Activated B cell treated with CpG ODN at 0.5 μM for 24 hours (primary cell): ENCODE data around the gene OAT. TPM values are rescaled to one million over a fixed set of nuclear protein-coding genes. Genes with fewer than 3 reads are reported as not detected.

Experiments
- ATAC-seq: fragments of 200-7000 bp; cut with Tn5 transposase; one replicate; pipeline ENCODE4 v1.10.0; 2021; ENCODE audit warnings: low read depth, mild to moderate bottlenecking, moderate library complexity
- CTCF ChIA-PET: fragments of 350-600 bp; sonication (Branson Sonifier 250); formaldehyde crosslinking; loops from one replicate; lab custom pipeline; 2021; ENCODE audit warnings: antibody characterized with exemption; lab: Charles Lee
- POLR2A ChIA-PET: fragments of 350-600 bp; sonication (Branson Sonifier 250); formaldehyde crosslinking; loops from one replicate; lab custom pipeline; 2021; ENCODE audit warnings: antibody characterized with exemption; lab: Charles Lee
- DNase-seq: peaks from one replicate; pipeline ENCODE4 v3.0.0; 2022
- H3K27ac Mint-ChIP-seq: one replicate; pipeline ENCODE4 v1.8.0; 2020; ENCODE audit warnings: mixed read lengths
- H3K27me3 Mint-ChIP-seq: one replicate; pipeline ENCODE4 v1.8.0; 2021; ENCODE audit warnings: mixed read lengths
- H3K36me3 Mint-ChIP-seq: one replicate; pipeline ENCODE4 v1.8.0; 2021; ENCODE audit warnings: low read depth, mixed read lengths
- H3K4me1 Mint-ChIP-seq: one replicate; pipeline ENCODE4 v1.8.0; 2021; ENCODE audit warnings: mixed read lengths
- H3K4me3 Mint-ChIP-seq: one replicate; pipeline ENCODE4 v1.8.0; 2020; ENCODE audit warnings: mild to moderate bottlenecking, mixed read lengths
- H3K9me3 Mint-ChIP-seq: one replicate; pipeline ENCODE4 v1.8.0; 2020; ENCODE audit warnings: mixed read lengths
- CTCF ChIP-seq: fragments of 200-600 bp; IDR thresholded peaks from one replicate; pipeline ENCODE4 v1.8.0; 2022; ENCODE audit warnings: antibody characterized with exemption, mild to moderate bottlenecking
- intact Hi-C: fragments of 100-400 bp; cut with micrococcal nuclease; formaldehyde crosslinking; loops from one replicate; pipeline ENCODE4 v1.15.1; 2024
- total RNA-seq: library from RNA; stranded (reverse); gene quantifications from 2 replicates; pipeline ENCODE4 v1.2.3, GENCODE V29; 2022

OAT gene
- total RNA-seq, 1 donor from 2014 or later: 20.1 TPM

- POLR2A ChIA-PET: no interaction called here
- no peak for TF ChIP-seq CTCF
- Mint-ChIP-seq H3K27me3 (peaks cover 23% of the 10 kb centered on the region), H3K9me3 (no peaks in the 10 kb centered on the region), H3K4me1 (peaks cover 13% of the 10 kb centered on the region), H3K27ac (no peak overlapping the region), H3K4me3 (no peak overlapping the region), H3K36me3 (no peaks in the 10 kb centered on the region)
- CTCF ChIA-PET: no interaction called here
- ATAC-seq: no peak
- DNase-seq: no peak
- intact Hi-C loops: no loop called here
Observed at GRCh38 chr10:124459395-124459794, 40.7 kb upstream of the OAT start.

GRCh38 chr10:124458889-124459288 lies 40.2 kb upstream of the OAT start:
- no peak overlapping the region for H3K4me3 Mint-ChIP-seq

GRCh38 chr10:124458473-124458872 lies 39.8 kb upstream of the OAT start:
- intact Hi-C loops: no loop called here
- no peak for DNase-seq
- Mint-ChIP-seq H3K4me3 (no peak overlapping the region), H3K9me3 (no peaks in the 10 kb centered on the region), H3K27ac (no peak overlapping the region), H3K27me3 (peaks cover 30% of the 10 kb centered on the region), H3K36me3 (no peaks in the 10 kb centered on the region), H3K4me1 (peaks cover 10% of the 10 kb centered on the region)
- ATAC-seq: no peak
- POLR2A ChIA-PET: no interaction called here
- no peak for TF ChIP-seq CTCF
- CTCF ChIA-PET: no interaction called here

More at GRCh38 chr10:124458889-124459288, 40.2 kb upstream of the OAT start:
- Mint-ChIP-seq H3K27ac (no peak overlapping the region), H3K36me3 (no peaks in the 10 kb centered on the region), H3K4me1 (peaks cover 10% of the 10 kb centered on the region), H3K27me3 (peaks cover 26% of the 10 kb centered on the region), H3K9me3 (no peaks in the 10 kb centered on the region)
- ChIA-PET POLR2A (no interaction called here), CTCF (no interaction called here)
- no peak for DNase-seq
- TF ChIP-seq CTCF: no peak
- intact Hi-C loops: no loop called here
- ATAC-seq: no peak

- intact Hi-C loops: no loop called here
- no peak for DNase-seq
- CTCF ChIA-PET: no interaction called here
Observed at GRCh38 chr10:124455441-124455840, 36.7 kb upstream of the OAT start.

GRCh38 chr10:124453960-124454610 lies 35.4 kb upstream of the OAT start:
- Mint-ChIP-seq H3K9me3 (no peaks in the 10 kb centered on the region), H3K4me1 (peaks cover 14% of the 10 kb centered on the region), H3K4me3 (no peak overlapping the region), H3K27ac (no peak overlapping the region), H3K36me3 (no peaks in the 10 kb centered on the region), H3K27me3 (peaks cover 61% of the 10 kb centered on the region)
- POLR2A ChIA-PET: no interaction called here
- CTCF ChIA-PET: no interaction called here
- intact Hi-C loops: no loop called here
- TF ChIP-seq CTCF: no peak
- no peak for ATAC-seq
- no peak for DNase-seq

More at GRCh38 chr10:124455441-124455840, 36.7 kb upstream of the OAT start:
- no peak for TF ChIP-seq CTCF
- H3K27ac Mint-ChIP-seq: no peak overlapping the region
- no peaks in the 10 kb centered on the region for H3K9me3 Mint-ChIP-seq
- peaks cover 54% of the 10 kb centered on the region for H3K27me3 Mint-ChIP-seq
- no peak for ATAC-seq
- no peak overlapping the region for H3K4me3 Mint-ChIP-seq
- H3K4me1 Mint-ChIP-seq: peaks cover 4% of the 10 kb centered on the region
- H3K36me3 Mint-ChIP-seq: no peaks in the 10 kb centered on the region
- POLR2A ChIA-PET: no interaction called here
